PFSK-1 (cell line): ENCODE data around the gene TTLL5.

ENCODE experiments used
- POLR2AphosphoS5 ChIP-seq: IDR thresholded peaks from 2 replicates; pipeline ENCODE4 v1.6.1; 2012; ENCODE audit warnings: low read depth, mild to moderate bottlenecking, control low read depth, low read length, moderate library complexity
- SIN3A ChIP-seq: IDR thresholded peaks from 2 replicates; pipeline ENCODE4 v1.6.1; 2012; ENCODE audit warnings: mild to moderate bottlenecking, low read length, moderate library complexity, borderline replicate concordance; ENCODE audit not compliant: insufficient read depth
- TF ChIP-seq, protein P1 (sequence below), 2 experiments: IDR thresholded peaks; 2 replicates each; pipeline versions ENCODE4 v1.6.1 to v1.8.0; 2011 to 2012; ENCODE audit warnings: low read depth in 2 of 2, low read length in 2 of 2, control low read depth in 1 of 2, inconsistent platforms in 1 of 2, mild to moderate bottlenecking in 1 of 2, moderate library complexity in 1 of 2; ENCODE audit not compliant: insufficient read depth in 1 of 2

DNA sequence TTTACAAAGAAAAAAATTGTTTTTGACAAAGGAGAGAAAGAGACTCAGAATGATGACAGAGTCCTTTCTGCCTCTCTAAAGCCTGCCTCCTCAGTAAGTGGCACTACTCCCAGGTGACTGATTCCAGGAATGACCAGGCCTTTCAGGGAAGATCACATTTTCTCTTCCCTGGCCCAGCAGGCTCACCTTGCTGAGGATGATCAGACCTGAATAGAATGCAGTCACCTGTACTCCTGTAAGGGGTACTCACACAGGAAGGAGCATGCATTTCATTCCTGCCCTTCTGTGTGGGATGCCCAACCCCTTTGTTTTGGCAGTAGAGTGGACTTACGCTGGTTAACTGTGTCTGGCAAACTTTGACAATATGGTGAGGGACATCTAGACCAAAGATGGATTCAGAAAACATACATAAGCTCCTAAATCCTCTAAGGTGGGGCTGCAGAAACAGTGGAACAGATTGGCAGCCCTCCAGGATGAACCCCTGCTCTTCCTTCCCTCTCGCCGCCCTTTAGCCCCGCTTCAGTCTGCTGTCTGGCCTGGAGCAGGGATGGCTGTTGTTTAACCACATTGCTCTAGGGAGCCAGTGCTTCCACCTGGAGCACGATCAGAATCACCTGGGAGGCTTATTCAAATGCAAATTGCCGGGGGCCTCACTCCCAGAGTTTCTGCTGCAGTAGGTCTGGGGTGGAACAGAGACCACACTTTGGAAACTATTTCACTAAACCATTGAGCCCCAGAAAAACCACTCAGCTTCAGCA, 30.2 kb upstream of the TTLL5 start:
- TF ChIP-seq, protein P1, sequence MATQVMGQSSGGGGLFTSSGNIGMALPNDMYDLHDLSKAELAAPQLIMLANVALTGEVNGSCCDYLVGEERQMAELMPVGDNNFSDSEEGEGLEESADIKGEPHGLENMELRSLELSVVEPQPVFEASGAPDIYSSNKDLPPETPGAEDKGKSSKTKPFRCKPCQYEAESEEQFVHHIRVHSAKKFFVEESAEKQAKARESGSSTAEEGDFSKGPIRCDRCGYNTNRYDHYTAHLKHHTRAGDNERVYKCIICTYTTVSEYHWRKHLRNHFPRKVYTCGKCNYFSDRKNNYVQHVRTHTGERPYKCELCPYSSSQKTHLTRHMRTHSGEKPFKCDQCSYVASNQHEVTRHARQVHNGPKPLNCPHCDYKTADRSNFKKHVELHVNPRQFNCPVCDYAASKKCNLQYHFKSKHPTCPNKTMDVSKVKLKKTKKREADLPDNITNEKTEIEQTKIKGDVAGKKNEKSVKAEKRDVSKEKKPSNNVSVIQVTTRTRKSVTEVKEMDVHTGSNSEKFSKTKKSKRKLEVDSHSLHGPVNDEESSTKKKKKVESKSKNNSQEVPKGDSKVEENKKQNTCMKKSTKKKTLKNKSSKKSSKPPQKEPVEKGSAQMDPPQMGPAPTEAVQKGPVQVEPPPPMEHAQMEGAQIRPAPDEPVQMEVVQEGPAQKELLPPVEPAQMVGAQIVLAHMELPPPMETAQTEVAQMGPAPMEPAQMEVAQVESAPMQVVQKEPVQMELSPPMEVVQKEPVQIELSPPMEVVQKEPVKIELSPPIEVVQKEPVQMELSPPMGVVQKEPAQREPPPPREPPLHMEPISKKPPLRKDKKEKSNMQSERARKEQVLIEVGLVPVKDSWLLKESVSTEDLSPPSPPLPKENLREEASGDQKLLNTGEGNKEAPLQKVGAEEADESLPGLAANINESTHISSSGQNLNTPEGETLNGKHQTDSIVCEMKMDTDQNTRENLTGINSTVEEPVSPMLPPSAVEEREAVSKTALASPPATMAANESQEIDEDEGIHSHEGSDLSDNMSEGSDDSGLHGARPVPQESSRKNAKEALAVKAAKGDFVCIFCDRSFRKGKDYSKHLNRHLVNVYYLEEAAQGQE (IDR thresholded peaks at IDR 0.05; ENCODE audit: insufficient read depth in 1 of 2, low read depth in 2 of 2, low read length in 2 of 2), result no peak
- no peak for TF ChIP-seq POLR2AphosphoS5
- TF ChIP-seq SIN3A, result no peak
